Measurements from ENCODE around the gene ACTR1B.

ACTR1B gene

DNA sequence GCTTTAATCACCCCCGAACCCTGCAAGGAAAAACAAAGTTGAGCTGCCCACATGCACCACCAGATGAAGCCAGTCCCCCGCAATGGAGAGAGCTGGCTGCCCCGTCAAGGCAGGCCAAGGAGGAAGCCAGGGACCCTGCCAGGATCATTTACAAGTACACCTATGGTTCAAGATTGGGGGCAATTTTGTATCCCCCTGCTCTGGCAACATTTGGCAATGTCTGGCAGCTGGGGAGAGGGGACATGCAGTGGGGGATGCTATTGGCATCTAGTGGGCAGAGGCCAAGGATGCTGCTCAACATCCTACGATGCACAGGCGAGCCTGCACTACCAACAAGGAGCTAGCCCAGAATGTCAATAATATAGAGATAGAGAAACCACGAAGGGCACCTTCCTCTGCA, 1.9 kb downstream of the ACTR1B start:
- H3K9me3 ChIP-seq (ENCODE audit: low read length): no peaks in the 10 kb centered on the region
- H3K79me2 ChIP-seq (ENCODE audit: insufficient read depth, low read length): peaks cover 5% of the 10 kb centered on the region
- H3K4me1 ChIP-seq (ENCODE audit: insufficient read depth, low read length, severe bottlenecking): peaks cover 28% of the 10 kb centered on the region
- H3K4me3 ChIP-seq (ENCODE audit: low read depth, low read length, poor library complexity, severe bottlenecking): peak overlapping the region; percentile 80
- H3K27ac ChIP-seq (ENCODE audit: low read depth, low read length, poor library complexity, severe bottlenecking): peak overlapping the region; percentile 27
- H3K4me2 ChIP-seq (ENCODE audit: low read length): peak overlapping the region; percentile 98
- H3F3A ChIP-seq (ENCODE audit: insufficient read depth, low read length): no peaks in the 10 kb centered on the region
- H3K9ac ChIP-seq (ENCODE audit: low read length): no peak overlapping the region; the same call in 1 of the 2 replicates
- TF ChIP-seq, protein P1, sequence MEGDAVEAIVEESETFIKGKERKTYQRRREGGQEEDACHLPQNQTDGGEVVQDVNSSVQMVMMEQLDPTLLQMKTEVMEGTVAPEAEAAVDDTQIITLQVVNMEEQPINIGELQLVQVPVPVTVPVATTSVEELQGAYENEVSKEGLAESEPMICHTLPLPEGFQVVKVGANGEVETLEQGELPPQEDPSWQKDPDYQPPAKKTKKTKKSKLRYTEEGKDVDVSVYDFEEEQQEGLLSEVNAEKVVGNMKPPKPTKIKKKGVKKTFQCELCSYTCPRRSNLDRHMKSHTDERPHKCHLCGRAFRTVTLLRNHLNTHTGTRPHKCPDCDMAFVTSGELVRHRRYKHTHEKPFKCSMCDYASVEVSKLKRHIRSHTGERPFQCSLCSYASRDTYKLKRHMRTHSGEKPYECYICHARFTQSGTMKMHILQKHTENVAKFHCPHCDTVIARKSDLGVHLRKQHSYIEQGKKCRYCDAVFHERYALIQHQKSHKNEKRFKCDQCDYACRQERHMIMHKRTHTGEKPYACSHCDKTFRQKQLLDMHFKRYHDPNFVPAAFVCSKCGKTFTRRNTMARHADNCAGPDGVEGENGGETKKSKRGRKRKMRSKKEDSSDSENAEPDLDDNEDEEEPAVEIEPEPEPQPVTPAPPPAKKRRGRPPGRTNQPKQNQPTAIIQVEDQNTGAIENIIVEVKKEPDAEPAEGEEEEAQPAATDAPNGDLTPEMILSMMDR (IDR thresholded peaks at IDR 0.05; ENCODE audit: low read length): no peak
- TF ChIP-seq EZH2 (IDR thresholded peaks at IDR 0.05; ENCODE audit: borderline replicate concordance, low read length): no peak
- no peaks in the 10 kb centered on the region for H3K9me2 ChIP-seq (ENCODE audit: low read depth, low read length)
- no peaks in the 10 kb centered on the region for H3K27me3 ChIP-seq (ENCODE audit: insufficient read depth, low read length)
- H4K20me1 ChIP-seq (ENCODE audit: insufficient read depth, low read length): no peaks in the 10 kb centered on the region
- no peak overlapping the region for H2AFZ ChIP-seq (ENCODE audit: low read length)
- H3K36me3 ChIP-seq (ENCODE audit: insufficient read depth, low read length): peaks cover 31% of the 10 kb centered on the region; the same call in 1 of the 2 replicates

DNA sequence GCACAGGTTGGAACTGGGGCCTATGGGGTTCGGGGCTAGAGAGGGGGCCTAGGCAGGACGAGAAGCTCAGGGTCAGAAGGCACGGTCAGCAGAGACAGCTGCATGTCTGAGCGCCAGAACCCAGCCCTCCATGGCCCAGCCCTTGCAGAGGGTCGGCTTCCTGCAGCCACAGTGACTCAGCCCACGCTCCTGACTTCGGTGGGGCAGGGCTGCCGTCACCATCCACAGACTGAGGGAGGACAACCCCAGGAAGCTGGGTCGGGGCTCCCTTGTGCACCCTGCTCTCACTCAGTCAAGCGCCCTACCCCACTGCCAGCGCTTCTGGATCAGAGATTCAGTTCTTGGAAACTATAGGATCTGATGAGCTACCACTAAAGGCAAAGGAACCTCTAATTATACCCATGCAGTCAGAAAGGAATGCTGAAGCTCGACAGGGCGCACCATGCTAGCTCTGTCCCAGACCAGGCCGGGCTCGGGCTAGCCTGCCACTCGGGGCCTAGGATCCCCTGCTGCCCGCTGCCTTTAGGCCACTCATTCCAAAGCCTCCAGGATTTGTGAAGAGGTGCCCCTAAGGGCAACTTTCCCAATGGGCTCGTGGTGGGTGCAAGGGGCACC, 3.0 kb downstream of the ACTR1B start:
- Histone ChIP-seq H3K4me3 (ENCODE audit: low read depth, low read length, poor library complexity, severe bottlenecking) (no peak overlapping the region), H3K4me2 (ENCODE audit: low read length) (no peak overlapping the region), H3K27me3 (ENCODE audit: insufficient read depth, low read length) (no peaks in the 10 kb centered on the region), H3K9ac (ENCODE audit: low read length) (no peak overlapping the region), H2AFZ (ENCODE audit: low read length) (no peak overlapping the region), H3K4me1 (ENCODE audit: insufficient read depth, low read length, severe bottlenecking) (peaks cover 28% of the 10 kb centered on the region), H3K27ac (ENCODE audit: low read depth, low read length, poor library complexity, severe bottlenecking) (no peak overlapping the region), H4K20me1 (ENCODE audit: insufficient read depth, low read length) (no peaks in the 10 kb centered on the region), H3K9me3 (ENCODE audit: low read length) (no peaks in the 10 kb centered on the region), H3K9me2 (ENCODE audit: low read depth, low read length) (no peaks in the 10 kb centered on the region), H3F3A (ENCODE audit: insufficient read depth, low read length) (no peaks in the 10 kb centered on the region), H3K36me3 (ENCODE audit: insufficient read depth, low read length) (peaks cover 41% of the 10 kb centered on the region; the same call in 1 of the 2 replicates), H3K79me2 (ENCODE audit: insufficient read depth, low read length) (peaks cover 5% of the 10 kb centered on the region)
- no peak for TF ChIP-seq EZH2 (IDR thresholded peaks at IDR 0.05; ENCODE audit: borderline replicate concordance, low read length)
- TF ChIP-seq, protein P1 (IDR thresholded peaks at IDR 0.05; ENCODE audit: low read length): no peak

DNA sequence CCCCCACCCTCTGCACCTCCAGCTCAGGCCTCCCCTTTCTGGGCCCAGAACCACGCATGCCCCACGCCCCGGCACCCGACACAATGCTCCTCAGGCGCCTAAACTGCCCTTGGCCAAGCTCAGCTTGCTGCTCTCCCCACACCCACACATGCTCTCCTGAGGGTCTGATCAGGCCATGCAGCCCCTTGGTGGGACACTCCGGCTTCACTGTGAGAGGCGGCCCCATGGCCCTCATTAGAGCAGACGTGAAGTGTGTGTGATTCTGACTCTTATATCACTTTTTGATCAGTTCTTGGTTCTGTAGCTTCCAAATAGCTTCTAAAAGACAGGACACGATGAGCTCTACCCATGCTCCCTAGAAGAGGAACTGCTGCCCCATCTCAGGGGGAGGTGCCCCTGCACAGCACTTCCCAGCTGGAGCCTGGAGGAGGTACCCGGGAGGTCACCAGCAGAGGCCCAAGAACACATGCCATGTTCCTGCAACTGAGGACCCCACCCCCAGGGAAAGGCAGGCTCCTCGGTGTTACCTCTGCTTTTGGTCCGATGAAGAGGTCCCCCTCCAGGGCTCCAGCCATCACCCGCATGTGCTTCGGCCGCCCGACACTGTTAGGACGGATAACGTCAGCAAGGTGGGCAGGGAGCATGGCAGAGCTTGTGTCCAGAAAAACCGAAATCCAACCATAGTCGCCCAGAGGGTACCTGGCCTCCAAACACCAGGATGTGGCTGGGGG, 3.6 kb downstream of the ACTR1B start:
- TF ChIP-seq, protein P1 (IDR thresholded peaks at IDR 0.05; ENCODE audit: low read length): no peak
- TF ChIP-seq EZH2 (IDR thresholded peaks at IDR 0.05; ENCODE audit: borderline replicate concordance, low read length): no peak
- H3K9ac ChIP-seq (ENCODE audit: low read length): no peak overlapping the region
- H3K9me3 ChIP-seq (ENCODE audit: low read length): no peaks in the 10 kb centered on the region
- no peaks in the 10 kb centered on the region for H4K20me1 ChIP-seq (ENCODE audit: insufficient read depth, low read length)
- H3K79me2 ChIP-seq (ENCODE audit: insufficient read depth, low read length): peaks cover 5% of the 10 kb centered on the region
- H3K4me2 ChIP-seq (ENCODE audit: low read length): no peak overlapping the region
- H2AFZ ChIP-seq (ENCODE audit: low read length): no peak overlapping the region
- H3K27me3 ChIP-seq (ENCODE audit: insufficient read depth, low read length): no peaks in the 10 kb centered on the region
- peaks cover 26% of the 10 kb centered on the region for H3K4me1 ChIP-seq (ENCODE audit: insufficient read depth, low read length, severe bottlenecking)
- H3K27ac ChIP-seq (ENCODE audit: low read depth, low read length, poor library complexity, severe bottlenecking): no peak overlapping the region
- no peaks in the 10 kb centered on the region for H3F3A ChIP-seq (ENCODE audit: insufficient read depth, low read length)
- H3K36me3 ChIP-seq (ENCODE audit: insufficient read depth, low read length): peaks cover 45% of the 10 kb centered on the region
- H3K4me3 ChIP-seq (ENCODE audit: low read depth, low read length, poor library complexity, severe bottlenecking): no peak overlapping the region
- no peaks in the 10 kb centered on the region for H3K9me2 ChIP-seq (ENCODE audit: low read depth, low read length)
